Endometrial microvascular endothelial cells (primary cell): Measurements from ENCODE around the gene MRFAP1. TPM values are rescaled to one million over a fixed set of nuclear protein-coding genes. Genes with fewer than 3 reads are reported as not detected.
"Not testable (repeated sequence)": the region's sequence is repeated elsewhere in the genome, so short reads cannot be mapped to it uniquely, and the experiment has no call there.

Experiments used
- in situ Hi-C: cut with HindIII; loops from 2 replicates; pipeline ENCODE4 v1.10.0; 2017; ENCODE audit warnings: low sequenced_read_pairs, low pct_unique_long_range_greater_than_20kb; ENCODE audit errors: inconsistent ontology term
- total RNA-seq: library from RNA; depleted of rRNA; stranded (reverse); fragments of >200 nt; gene quantifications from one replicate; pipeline ENCODE4 v1.2.3, GENCODE V29; 2015; ENCODE audit errors: inconsistent ontology term

The MRFAP1 gene
- total RNA-seq, 1 donor from 2014 or later = 355 TPM

DNA sequence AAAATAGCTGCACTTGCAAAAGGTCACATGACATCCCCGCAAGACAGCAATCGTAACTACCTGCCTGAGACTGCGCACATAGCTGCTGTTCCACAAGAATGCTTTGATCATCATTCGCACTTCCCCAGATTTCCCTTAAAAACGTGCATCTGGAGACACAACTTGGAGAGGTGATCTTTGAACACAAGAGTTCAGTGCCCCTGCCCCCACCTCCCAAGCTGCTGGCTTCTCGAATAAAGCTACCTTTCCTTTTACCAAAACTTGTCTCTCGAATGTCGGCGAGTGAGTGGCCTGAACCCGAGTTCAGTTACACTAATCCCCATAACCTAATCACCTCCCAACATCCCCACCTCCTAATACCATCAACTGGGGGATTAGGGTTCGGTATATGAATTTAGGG lies 14.4 kb upstream of the MRFAP1 start:
- in situ Hi-C loops = no loop called here

DNA sequence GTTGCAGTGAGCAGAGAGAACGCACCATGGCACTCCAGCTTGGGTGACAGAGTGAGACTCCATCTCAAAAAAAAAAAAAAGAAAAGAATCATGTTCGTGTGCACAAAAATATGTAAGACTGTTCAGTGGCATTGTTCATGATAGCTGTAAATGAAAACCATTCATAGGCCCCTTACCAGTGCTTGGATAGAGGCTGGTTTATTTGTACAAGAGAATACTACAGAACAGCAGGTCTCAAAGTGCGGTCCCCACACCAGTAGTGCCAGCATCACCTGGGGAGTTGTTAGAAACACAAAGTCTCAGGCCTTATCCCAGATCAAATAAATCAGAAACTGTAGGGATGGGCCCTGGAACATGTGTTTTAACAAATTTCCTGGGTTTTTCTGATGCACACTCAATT lies 12.7 kb upstream of the MRFAP1 start:
- in situ Hi-C loops = no loop called here

DNA sequence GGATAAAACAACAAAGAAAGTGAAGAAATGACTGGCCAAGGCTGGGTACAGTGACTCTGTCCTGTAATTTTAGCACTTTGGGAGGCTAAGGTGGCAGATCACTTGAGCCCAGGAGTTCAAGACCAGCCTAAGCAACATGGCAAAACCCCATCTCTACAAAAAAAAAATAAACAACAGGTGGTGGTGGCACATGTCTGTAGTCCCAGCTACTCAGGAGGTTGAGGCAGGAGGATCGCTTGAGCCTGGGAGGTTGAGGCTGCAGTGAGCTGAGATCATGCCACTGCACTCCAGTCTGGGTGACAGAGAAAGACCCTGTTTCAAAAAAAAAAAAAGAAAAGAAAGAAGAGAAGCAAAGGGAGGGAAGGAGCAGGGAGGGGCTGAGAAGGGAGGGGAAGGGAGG lies 12.0 kb upstream of the MRFAP1 start:
- in situ Hi-C loops = not testable (repeated sequence)

DNA sequence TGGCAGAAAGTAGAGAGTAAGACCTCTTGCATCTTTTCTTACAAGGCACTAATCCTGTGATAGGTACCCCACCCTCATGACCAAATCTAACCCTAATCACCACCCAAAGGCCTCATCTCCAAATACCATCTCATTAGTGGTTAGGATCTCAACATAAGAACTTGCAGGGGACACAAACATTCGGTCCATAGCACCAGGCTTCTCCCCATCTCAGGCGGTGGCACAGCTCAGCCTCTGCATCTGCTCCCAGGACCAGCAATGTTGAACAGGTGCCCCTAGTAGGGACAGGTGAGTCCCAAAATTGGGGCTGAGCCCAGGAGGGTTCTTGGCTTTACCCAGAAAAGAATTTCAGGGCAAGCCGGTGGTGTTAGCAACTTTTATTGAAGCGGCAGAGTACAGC lies 8.4 kb upstream of the MRFAP1 start:
- in situ Hi-C loops = no loop called here

DNA sequence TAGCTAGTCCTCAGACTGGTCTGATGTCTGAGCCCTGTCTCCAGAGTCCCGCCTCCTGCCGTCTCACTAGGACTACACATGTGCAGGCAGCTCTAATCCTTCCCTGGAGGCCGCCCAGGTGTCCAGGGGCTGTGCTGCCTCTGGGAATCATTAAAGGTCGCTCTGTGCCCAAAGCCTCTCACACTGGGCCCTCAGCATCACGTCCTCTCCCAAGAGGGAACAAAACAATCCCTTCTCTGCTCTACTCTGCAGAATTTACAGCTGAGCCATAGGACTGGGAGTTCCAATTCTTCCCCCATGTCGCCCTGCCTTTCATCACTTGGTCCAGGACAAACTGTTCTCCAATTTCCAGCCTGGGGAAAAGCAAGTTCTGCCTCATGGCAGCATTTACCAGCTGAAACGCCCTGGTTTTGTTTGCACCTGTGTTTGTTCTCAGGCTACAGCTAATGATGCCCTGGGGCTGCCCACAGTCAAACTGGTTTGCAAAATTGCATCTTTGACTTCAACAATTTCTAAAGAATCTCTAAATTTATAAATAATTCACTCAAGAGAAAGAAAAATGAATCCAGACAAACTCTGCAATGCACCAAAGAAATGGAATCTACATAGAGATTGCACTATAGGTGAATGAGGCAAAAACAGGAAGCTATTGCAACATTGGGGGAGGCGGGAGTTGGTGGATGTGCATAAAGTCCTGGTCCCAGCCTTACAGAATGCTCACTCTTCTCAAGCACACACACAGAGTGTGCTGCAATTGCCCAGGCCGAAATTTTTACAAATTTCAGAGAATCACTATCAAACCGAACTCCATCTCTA lies 7.2 kb upstream of the MRFAP1 start:
- in situ Hi-C loops = no loop called here

DNA sequence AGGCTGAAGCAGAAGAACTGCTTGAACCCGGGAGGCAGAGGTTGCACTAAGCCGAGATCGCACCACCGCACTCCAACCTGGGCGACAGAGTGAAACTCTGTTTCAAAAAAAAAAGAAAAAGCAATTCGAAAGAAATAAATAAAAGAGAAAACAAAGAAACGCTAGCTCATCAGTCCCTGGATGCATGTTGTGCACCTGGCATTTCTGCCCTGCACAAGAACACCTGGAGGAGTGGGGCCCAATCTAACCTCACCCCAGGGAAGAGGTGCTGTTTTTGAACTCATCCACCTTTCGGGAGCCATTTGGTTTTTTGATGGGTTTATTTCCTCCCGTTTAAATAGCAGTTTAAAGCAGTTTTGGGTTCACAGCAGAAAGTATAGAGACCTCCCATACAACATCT lies 5.7 kb upstream of the MRFAP1 start:
- in situ Hi-C loops = no loop called here

DNA sequence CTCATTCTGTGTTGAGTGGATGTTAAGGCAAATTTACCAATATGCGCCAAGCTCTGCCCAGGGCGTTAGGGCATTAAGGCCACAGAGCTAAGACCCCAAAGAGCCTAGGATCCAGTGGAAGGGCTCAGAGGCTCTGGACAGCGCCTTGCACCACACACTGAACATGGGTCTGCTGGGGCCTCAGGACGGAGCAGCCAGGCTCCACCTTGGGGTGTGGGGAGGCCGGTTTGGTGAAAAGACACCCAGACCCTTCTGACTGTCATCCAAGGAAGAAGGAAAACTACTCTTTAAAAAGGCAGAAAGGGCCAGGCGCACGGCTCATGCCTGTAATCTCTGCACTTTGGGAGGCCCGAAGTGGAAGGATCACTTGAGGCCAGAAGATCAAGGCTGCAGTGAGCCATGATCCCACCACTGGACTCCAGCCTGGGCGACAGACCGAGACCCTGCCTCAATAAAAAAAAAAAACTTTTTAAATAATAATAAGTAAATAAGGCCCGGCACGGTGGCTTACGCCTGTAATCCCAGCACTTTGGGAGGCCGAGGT lies 1.3 kb upstream of the MRFAP1 start:
- in situ Hi-C loops = no loop called here

DNA sequence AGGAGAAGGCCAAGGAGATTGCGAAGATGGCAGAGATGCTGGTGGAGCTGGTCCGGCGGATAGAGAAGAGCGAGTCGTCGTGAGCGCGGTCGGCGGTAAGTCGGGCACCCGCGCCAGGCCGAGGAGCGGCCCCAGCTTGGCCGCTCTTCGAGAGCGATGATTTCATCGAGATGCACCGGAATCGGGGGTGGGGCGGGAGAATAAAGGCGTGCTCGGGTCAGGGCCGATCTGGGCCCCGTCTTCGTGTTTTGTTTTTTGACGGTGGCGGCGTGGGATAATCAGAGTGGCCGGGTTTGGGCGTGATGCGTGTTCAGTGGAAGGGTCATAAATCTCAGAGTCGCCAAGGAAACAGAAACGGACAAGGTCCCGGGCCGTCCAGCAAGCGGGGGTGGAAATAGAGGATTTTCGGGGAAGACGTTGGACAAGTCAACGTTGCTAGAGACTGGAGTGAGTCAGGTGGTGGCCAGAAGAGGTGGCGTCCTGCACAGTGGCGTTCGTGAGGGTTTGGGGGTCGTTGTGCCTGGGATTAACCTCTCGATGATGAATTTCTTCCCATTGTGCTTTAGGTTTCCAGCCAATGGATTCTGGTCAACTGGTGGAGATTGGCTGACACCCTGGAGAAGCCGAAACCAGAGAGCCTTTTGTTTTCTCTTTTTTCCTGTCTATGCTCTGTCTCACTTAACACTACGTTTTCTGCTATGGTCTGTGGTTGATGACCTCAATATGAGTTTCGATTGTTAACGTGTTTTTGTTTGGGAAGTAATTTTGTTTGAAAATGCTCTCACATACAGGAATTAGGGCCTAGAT lies 882 bp downstream of the MRFAP1 start:
- in situ Hi-C loops = no loop called here

DNA sequence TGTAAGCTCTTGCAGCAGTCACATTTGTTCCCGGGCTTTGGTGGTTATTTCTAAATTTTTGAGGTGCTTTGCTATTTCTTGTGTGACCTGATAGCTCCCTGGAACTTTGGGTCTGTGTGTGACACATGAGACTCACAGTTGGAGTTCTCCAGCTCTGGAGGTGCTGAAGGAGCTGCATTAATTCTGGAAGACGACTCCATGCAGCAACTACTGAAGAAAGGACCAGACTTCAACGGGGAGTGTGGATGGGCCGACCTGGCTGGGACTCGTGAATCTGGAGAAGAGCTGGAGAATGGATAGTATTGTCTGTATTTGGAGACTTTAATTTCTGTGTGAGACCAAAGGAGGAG lies 1.5 kb downstream of the MRFAP1 start:
- in situ Hi-C loops = no loop called here

DNA sequence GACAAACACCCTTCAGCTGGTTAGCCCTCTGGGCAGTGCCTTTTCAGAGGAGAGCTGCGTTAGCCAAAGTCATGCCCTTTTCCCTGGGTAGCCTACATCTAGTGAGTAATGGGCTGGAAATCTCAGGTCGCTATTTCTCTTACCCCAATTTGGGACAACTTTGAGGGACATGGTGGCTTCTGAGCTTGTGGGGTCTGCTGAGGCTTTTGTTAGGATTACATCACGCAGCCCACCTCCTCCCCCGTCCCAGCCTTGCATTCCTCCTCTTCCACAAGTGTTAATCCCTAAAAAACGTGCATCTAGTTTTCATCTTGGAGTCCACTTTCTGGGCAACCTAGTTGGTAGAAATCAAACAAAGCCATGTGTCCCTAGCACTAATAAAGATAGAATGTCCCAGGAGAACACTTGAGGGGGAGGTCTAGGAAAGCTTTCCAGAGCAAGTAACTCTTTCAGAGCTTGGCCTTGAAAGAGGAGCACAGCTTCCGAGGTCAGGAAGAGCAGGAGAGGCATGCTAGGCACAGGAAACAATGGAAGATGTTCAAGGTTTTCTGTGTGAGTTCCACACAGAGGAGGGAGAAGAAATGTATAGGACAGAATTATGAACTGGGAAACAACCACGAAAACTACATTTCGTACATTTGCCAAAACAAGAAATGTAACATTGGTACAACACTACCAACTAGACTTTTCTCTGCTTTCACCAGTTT lies 2.8 kb downstream of the MRFAP1 start:
- in situ Hi-C loops = no loop called here

DNA sequence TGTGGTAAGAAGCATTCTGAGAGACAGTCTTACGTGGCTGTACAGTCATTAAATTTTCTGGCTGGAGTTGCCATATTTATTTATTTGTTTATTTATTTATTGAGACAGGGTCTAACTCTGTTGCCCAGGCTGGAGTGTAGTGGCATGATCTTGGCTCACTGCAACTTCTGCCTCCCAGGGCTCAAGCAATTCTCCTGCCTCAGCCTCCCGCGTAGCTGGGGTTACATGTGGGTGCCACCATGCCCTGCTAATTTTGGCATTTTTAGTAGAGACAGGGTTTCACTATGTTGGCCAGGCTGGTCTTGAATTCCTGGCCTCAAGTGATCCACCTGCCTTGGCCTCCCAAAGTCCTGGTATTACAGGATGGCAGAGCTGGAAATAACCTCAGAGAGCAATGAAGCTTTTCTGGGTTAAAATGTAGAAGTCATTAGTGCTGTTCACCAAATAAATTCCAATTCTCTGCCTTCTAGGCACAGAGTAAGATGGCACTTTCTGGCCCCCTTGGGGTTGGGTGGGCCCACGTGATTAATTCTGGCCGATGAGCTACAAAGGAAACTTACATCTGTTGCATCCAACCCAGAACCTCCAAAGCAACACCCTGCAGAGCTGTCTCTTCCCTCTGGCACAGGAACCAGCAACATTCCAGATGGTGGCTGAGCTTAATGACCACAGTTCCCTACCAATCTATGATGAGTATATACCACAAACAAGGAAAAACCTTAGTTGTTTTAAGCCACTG lies 4.5 kb downstream of the MRFAP1 start:
- in situ Hi-C loops = no loop called here

DNA sequence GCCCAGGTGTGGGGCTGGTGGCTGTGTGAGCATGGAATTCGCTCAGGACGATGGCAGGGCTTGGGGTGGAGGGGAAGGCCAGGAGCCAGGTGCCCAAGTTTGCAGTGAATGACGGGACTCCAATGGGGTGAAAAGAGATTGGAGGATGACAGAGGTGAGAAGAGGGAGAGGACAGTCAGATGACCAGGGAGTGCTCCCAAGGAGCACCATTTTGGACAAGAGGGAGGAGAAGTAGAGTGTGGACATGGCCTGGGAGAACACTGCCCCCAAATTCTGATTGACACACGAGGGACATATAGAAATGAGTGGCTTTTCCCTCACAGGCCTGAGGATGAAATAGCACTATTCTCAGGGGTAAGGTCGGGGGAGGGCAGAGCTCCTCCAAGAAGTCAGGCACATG lies 6.7 kb downstream of the MRFAP1 start:
- in situ Hi-C loops = no loop called here

DNA sequence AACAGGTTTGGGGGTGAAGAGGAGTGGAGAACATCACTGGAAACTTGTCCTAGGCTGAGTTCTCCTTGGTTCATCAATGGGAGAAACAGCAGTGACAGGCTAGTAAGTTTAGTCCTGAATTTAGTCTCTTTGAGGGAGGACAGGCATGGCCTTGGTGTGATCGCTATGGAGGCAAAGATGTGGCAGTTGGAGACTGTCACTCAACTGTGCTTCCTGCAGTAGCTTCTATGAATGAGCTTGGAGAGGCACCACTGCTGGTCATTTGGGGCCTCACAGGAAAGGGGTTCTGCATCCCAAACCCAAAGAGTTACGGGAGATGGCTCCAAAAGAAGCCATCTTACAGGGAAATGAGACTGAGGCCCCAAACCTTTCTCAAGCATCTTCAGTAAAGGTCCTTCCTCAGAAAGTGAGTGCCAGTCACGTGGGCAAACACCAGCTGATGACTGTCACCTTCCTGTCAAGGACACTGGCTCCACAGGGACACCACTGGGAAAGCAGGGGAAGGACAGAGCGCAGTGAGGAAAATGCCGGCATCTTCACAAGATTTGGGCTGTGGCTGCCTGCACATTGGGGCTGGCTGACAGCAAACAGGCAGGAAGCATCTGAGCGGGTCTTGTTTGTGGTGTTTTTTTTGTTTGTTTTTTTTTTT lies 7.2 kb downstream of the MRFAP1 start:
- in situ Hi-C loops = no loop called here

DNA sequence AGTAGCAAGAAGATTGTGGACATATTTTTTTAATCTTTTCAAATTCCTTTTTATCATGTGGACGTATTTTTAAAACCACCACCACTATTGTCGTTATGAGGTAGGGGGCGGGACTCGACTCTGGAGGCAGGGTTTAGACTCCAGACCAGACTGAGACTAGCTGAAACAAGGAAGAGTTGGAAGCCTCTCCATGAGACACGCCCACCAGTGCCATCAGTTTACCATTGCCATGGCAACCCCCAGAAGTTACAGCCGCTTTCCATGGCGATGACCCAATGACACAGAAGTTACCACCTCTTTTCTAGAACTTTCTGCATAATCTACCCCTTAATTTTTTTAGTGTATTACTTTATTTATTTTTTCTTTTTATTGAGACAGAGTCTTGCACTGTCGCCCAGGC lies 8.7 kb downstream of the MRFAP1 start:
- in situ Hi-C loops = no loop called here

DNA sequence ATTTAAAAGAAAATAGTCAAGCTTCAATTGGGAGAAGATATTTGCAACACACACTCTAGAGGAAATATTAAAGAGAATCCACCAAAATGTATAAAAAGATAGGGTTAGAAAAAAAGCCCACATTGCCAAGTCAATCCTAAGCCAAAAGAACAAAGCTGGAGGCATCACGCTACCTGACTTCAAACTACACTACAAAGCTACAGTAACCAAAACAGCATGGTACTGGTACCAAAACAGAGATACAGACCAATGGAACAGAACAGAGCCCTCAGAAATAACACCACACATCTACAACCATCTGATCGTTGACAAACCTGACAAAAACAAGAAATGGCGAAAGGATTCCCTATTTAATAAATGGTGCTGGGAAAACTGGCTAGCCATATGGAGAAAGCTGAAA lies 13.7 kb downstream of the MRFAP1 start:
- in situ Hi-C loops = not testable (repeated sequence)

DNA sequence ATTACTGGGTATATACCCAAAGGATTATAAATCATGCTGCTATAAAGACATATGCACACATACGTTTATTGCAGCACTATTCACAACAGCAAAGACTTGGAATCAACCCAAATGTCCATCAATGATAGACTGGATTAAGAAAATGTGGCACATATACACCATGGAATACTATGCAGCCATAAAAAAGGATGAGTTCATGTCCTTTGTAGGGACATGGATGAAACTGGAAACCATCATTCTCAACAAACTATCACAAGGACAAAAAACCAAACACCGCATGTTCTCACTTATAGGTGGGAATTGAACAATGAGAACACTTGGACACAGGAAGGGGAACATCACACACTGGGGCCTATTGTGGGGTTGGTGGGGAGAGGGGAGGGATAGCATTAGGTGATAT lies 14.8 kb downstream of the MRFAP1 start:
- in situ Hi-C loops = not testable (repeated sequence)

DNA sequence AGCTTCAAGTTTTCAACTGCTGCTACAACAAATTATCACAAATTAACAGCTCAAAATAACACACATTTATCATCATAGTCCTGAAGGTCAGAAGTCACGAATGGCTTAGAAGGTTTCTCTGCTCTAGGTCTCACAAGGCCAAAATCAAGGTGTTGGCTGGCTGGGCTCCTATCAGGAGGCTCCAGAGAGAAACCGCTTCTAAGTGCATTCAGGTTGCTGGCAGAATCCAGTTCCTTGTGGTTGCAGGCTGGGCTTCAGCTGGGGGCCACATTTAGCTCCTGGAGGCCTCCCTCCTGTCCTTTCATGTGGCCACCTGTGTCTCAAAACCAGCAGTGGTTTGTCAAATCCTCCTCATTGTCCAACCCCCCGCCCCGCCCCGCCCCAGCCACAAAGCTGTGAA lies 15.4 kb downstream of the MRFAP1 start:
- in situ Hi-C loops = no loop called here
